NCI-H128 (cell line): ENCODE data around the gene TRPV6.

Experiments
- DNase-seq: peaks from one replicate; lab custom pipeline; 2025; ENCODE audit not compliant: unreplicated experiment; lab: John Stamatoyannopoulos, UW

TRPV6 gene

GRCh38 chr7:142870147-142870559, 15.4 kb downstream of the TRPV6 start:
- no peak for DNase-seq

GRCh38 chr7:142869434-142869833, 16.1 kb downstream of the TRPV6 start:
- no peak for DNase-seq

GRCh38 chr7:142868986-142869415, 16.5 kb downstream of the TRPV6 start:
- DNase-seq = no peak

GRCh38 chr7:142868188-142868985, 17.2 kb downstream of the TRPV6 start:
- no peak for DNase-seq

GRCh38 chr7:142867398-142868187, 18.0 kb downstream of the TRPV6 start:
- DNase-seq = no peak

- no peak for DNase-seq
These were observed 18.5 kb downstream of the TRPV6 start for GRCh38 chr7:142867097-142867378.

- no peak for DNase-seq
These were observed 19.0 kb downstream of the TRPV6 start for GRCh38 chr7:142866361-142867096.

GRCh38 chr7:142865766-142866165, 19.8 kb downstream of the TRPV6 start:
- no peak for DNase-seq

- no peak for DNase-seq
These were observed 20.4 kb downstream of the TRPV6 start for GRCh38 chr7:142864980-142865747.

- DNase-seq = no peak
These were observed 21.5 kb downstream of the TRPV6 start for GRCh38 chr7:142863891-142864685.

- DNase-seq = no peak
These were observed 22.7 kb downstream of the TRPV6 start for GRCh38 chr7:142862786-142863400.

GRCh38 chr7:142862351-142862750, 23.2 kb downstream of the TRPV6 start:
- no peak for DNase-seq

- DNase-seq = no peak
These were observed 24.6 kb downstream of the TRPV6 start for GRCh38 chr7:142860968-142861367.

GRCh38 chr7:142859829-142860228, 25.7 kb downstream of the TRPV6 start:
- DNase-seq = no peak

- DNase-seq = no peak
These were observed 26.1 kb downstream of the TRPV6 start for GRCh38 chr7:142859411-142859810.

- no peak for DNase-seq
These were observed 27.9 kb downstream of the TRPV6 start for GRCh38 chr7:142857625-142858024.

GRCh38 chr7:142856565-142857245, 28.8 kb downstream of the TRPV6 start:
- DNase-seq = no peak

- no peak for DNase-seq
These were observed 29.6 kb downstream of the TRPV6 start for GRCh38 chr7:142855756-142856564.
